Breast epithelium (tissue), 3 donors: ENCODE measurements around the gene ZNF888.

Source experiments
- POLR2A ChIP-seq: fragments of 450-650 bp; IDR thresholded peaks from one replicate; pipeline ENCODE4 v1.6.1; 2016; ENCODE audit warnings: antibody characterized with exemption, mild to moderate bottlenecking, moderate library complexity
- TF ChIP-seq, protein P1 (sequence below), 3 donors: fragments of 450-650 bp; IDR thresholded peaks; one replicate each; pipeline ENCODE4 v1.5.1; 2016 to 2017; ENCODE audit warnings: antibody characterized with exemption in 3 of 3, mild to moderate bottlenecking in 3 of 3, moderate library complexity in 3 of 3

DNA sequence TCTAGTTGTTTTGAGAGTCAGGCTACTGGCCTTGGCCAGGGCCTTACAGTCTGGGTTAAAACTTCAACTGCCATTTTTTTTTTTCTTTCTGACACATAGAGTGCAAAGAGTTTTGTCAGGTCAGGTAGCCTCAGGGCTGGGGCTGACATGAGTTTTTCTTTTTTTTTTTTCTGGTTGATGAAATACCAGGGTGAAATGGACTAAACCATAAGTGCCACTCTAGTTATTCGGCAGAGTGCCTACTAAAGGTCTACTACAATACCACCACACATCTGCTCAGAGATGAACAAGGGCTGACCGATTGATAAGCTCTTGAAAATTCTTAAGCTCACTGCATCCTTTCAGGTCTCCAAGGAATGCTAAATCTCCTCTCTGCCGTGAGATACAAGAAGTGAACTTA, 21.4 kb downstream of the ZNF888 start:
- TF ChIP-seq, protein P1, sequence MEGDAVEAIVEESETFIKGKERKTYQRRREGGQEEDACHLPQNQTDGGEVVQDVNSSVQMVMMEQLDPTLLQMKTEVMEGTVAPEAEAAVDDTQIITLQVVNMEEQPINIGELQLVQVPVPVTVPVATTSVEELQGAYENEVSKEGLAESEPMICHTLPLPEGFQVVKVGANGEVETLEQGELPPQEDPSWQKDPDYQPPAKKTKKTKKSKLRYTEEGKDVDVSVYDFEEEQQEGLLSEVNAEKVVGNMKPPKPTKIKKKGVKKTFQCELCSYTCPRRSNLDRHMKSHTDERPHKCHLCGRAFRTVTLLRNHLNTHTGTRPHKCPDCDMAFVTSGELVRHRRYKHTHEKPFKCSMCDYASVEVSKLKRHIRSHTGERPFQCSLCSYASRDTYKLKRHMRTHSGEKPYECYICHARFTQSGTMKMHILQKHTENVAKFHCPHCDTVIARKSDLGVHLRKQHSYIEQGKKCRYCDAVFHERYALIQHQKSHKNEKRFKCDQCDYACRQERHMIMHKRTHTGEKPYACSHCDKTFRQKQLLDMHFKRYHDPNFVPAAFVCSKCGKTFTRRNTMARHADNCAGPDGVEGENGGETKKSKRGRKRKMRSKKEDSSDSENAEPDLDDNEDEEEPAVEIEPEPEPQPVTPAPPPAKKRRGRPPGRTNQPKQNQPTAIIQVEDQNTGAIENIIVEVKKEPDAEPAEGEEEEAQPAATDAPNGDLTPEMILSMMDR (IDR thresholded peaks at IDR 0.05): no peak
- no peak for TF ChIP-seq POLR2A
